GM12878 (cell line): ENCODE results near the gene SYDE2. TPM values are rescaled to one million over a fixed set of nuclear protein-coding genes. Genes with fewer than 3 reads are reported as not detected.

Experiments used
- ATAC-seq: fragments of 200-7000 bp; cut with Tn5 transposase; 3 replicates; pipeline ENCODE4 v1.9.1; 2020; ENCODE audit warnings: mild to moderate bottlenecking, moderate library complexity
- BruUV-seq: library from RNA; stranded (reverse); fragments of 400-500 nt; replicated peaks from 2 replicates; lab custom pipeline; 2021; lab: Mats Ljungman, UMichigan
- CTCF ChIA-PET: fragments of 300-600 bp; sonication (Branson Sonifier 250); formaldehyde crosslinking; extraction: SDS; loops from one replicate; lab custom pipeline; 2021; ENCODE audit warnings: inconsistent platforms; lab: Yijun Ruan, JAX
- POLR2A ChIA-PET: fragments of 350-600 bp; formaldehyde crosslinking; extraction: SDS; loops from one replicate; lab custom pipeline; 2021; ENCODE audit warnings: inconsistent platforms; lab: Charles Lee
- RAD21 ChIA-PET: fragments of 300-600 bp; sonication (Branson Sonifier 250); formaldehyde crosslinking; loops from one replicate; lab custom pipeline; 2023; ENCODE audit warnings: antibody characterized with exemption; ENCODE audit not compliant: unreplicated experiment; lab: Charles Lee
- SMC1A ChIA-PET: fragments of 300-600 bp; sonication (Branson Sonifier 250); formaldehyde crosslinking; loops from one replicate; lab custom pipeline; 2023; ENCODE audit not compliant: unreplicated experiment, uncharacterized antibody; lab: Charles Lee
- DNase-seq: peaks from one replicate; pipeline ENCODE4 v3.0.0-alpha.2; 2011; ENCODE audit warnings: low read depth, low spot score
- FAIRE-seq: peaks from 3 replicates; lab custom pipeline; 2011; peaks lifted over from hg19 to GRCh38; lab: Jason Lieb, UNC
- H2AFZ ChIP-seq: 2 replicates; pipeline ENCODE4 v1.6.0; 2011; ENCODE audit warnings: low read depth, low read length, control low read depth; ENCODE audit not compliant: control insufficient read depth
- H3K27ac ChIP-seq: 2 replicates; pipeline ENCODE4 v1.5.1; 2011; ENCODE audit warnings: control low read depth; ENCODE audit not compliant: control insufficient read depth, insufficient read depth
- H3K27me3 ChIP-seq, 2 experiments: replicated peaks in 1 of 2; 2 replicates each; pipeline versions ENCODE4 v1.6.0 to v1.6.1; 2011; ENCODE audit warnings: low read length in 1 of 2; ENCODE audit not compliant: control insufficient read depth in 2 of 2, insufficient read depth in 2 of 2
- H3K36me3 ChIP-seq, 2 experiments: 2 replicates each; pipeline ENCODE4 v1.5.1; 2011; ENCODE audit warnings: low read length in 1 of 2; ENCODE audit not compliant: control insufficient read depth in 2 of 2, insufficient read depth in 2 of 2
- H3K4me1 ChIP-seq: 2 replicates; pipeline ENCODE4 v1.6.1; 2011; ENCODE audit warnings: mild to moderate bottlenecking, low read length, moderate library complexity, mixed read lengths; ENCODE audit not compliant: control insufficient read depth, insufficient read depth
- H3K4me2 ChIP-seq: 2 replicates; pipeline ENCODE4 v1.6.0; 2011; ENCODE audit warnings: control low read depth; ENCODE audit not compliant: control insufficient read depth, insufficient read depth
- H3K4me3 ChIP-seq: fragments of 200-600 bp; sonication (generic); 2 replicates; pipeline ENCODE4 v1.5.1; 2016
- H3K79me2 ChIP-seq: 2 replicates; pipeline ENCODE4 v1.6.0; 2011; ENCODE audit warnings: low read length; ENCODE audit not compliant: control insufficient read depth, insufficient read depth
- H3K9ac ChIP-seq: 2 replicates; pipeline ENCODE4 v1.8.0; 2011; ENCODE audit warnings: low read length, control low read depth, mixed read lengths; ENCODE audit not compliant: control insufficient read depth, insufficient read depth
- H3K9me3 ChIP-seq: replicated peaks from 3 replicates; pipeline ENCODE4 v1.5.1; 2011; ENCODE audit warnings: mild to moderate bottlenecking, low read length; ENCODE audit not compliant: control insufficient read depth, insufficient read depth
- H4K20me1 ChIP-seq: 2 replicates; pipeline ENCODE4 v1.6.0; 2011; ENCODE audit not compliant: control insufficient read depth, insufficient read depth
- BCL11A ChIP-seq: IDR thresholded peaks from 2 replicates; pipeline ENCODE4 v1.6.1; 2011; ENCODE audit warnings: low read depth, low read length
- BMI1 ChIP-seq: fragments of 450-650 bp; IDR thresholded peaks from 2 replicates; pipeline ENCODE4 v1.6.1; 2016; ENCODE audit warnings: mild to moderate bottlenecking, moderate library complexity, borderline replicate concordance
- EZH2 ChIP-seq: IDR thresholded peaks from 2 replicates; pipeline ENCODE4 v1.6.1; 2012; ENCODE audit warnings: low read depth, mild to moderate bottlenecking, control low read depth, inconsistent platforms, low read length, borderline replicate concordance; ENCODE audit not compliant: control insufficient read depth
- HCFC1 ChIP-seq: fragments of 150-350 bp; IDR thresholded peaks from 2 replicates; pipeline ENCODE4 v1.6.1; 2014; ENCODE audit warnings: low read length
- MEF2B ChIP-seq: fragments of 450-650 bp; IDR thresholded peaks from 2 replicates; pipeline ENCODE4 v1.6.1; 2018; ENCODE audit warnings: mild to moderate bottlenecking, moderate library complexity; ENCODE audit not compliant: partially characterized antibody, poor library complexity, severe bottlenecking
- MYC ChIP-seq: IDR thresholded peaks from 2 replicates; pipeline ENCODE4 v1.6.1; 2011; ENCODE audit warnings: mild to moderate bottlenecking, low read length, moderate library complexity, inconsistent platforms; ENCODE audit not compliant: insufficient read depth, insufficient replicate concordance, insufficient read length, severe bottlenecking
- NBN ChIP-seq: fragments of 450-650 bp; IDR thresholded peaks from 2 replicates; pipeline ENCODE4 v1.6.1; 2016
- NFIC ChIP-seq: IDR thresholded peaks from 2 replicates; pipeline ENCODE4 v1.6.1; 2012; ENCODE audit warnings: low read depth, mild to moderate bottlenecking, inconsistent platforms, low read length, moderate library complexity
- POU2F2 ChIP-seq: IDR thresholded peaks from 3 replicates; pipeline ENCODE4 v1.6.1; 2011; ENCODE audit warnings: low read depth, mild to moderate bottlenecking, low read length, borderline replicate concordance
- SREBF2 ChIP-seq: IDR thresholded peaks from 2 replicates; pipeline ENCODE4 v1.6.1; 2012; ENCODE audit warnings: mild to moderate bottlenecking, low read length
- YBX1 ChIP-seq: fragments of 450-650 bp; IDR thresholded peaks from 2 replicates; pipeline ENCODE4 v1.6.1; 2016; ENCODE audit warnings: antibody characterized with exemption
- ZBTB40 ChIP-seq: fragments of 450-650 bp; IDR thresholded peaks from 2 replicates; pipeline ENCODE4 v1.6.1; 2016; ENCODE audit warnings: mild to moderate bottlenecking, moderate library complexity, borderline replicate concordance
- WGBS: methylation state at CpG from one replicate; pipeline ENCODE4 v1.1.6; 2016; ENCODE audit warnings: low lambda C conversion rate; ENCODE audit not compliant: insufficient replicate concordance, insufficient coverage; ENCODE audit errors: missing lambda C conversion rate; 5-methylcytosine and 5-hydroxymethylcytosine counted together
- in situ Hi-C: fragments of 300-500 bp; cut with MboI; formaldehyde crosslinking; loops from 9 replicates; pipeline ENCODE4 v1.14.3; 2018; ENCODE audit warnings: mixed read lengths
- intact Hi-C: fragments of 100-400 bp; cut with micrococcal nuclease; formaldehyde crosslinking; loops from one replicate; pipeline ENCODE4 v1.14.2; 2022; ENCODE audit not compliant: unreplicated experiment
- polyA plus RNA-seq, 11 experiments: library from polyadenylated mRNA; depleted of rRNA in 4 of 11; unstranded in 6 of 11; stranded (reverse) in 5 of 11; fragments of >200 nt; fragmentation: Nextera tagmentation in 4 of 11; fragmentation: Illumina TruSeq in 1 of 11; extraction: Ambion mirVana in 4 of 11; extraction: Trizol in 1 of 11; gene quantifications; 1 replicate in 1 of 11; 2 replicates in 10 of 11; pipeline versions ENCODE4 v1.2.1 to v1.2.3, GENCODE V29; 2011 to 2016; ENCODE audit warnings: inconsistent platforms in 2 of 11, missing spikeins in 2 of 11, low read depth in 1 of 11
- total RNA-seq, 4 experiments: library from RNA; depleted of rRNA in 3 of 4; stranded (reverse); fragments of >200 nt in 3 of 4; fragmentation: Illumina TruSeq in 1 of 4; extraction: Trizol in 1 of 4; gene quantifications; 2 replicates each; pipeline versions ENCODE4 v1.2.1 to v1.2.3, GENCODE V29; 2013 to 2021
- TF ChIP-seq, protein P1 (sequence below): IDR thresholded peaks from 2 replicates; pipeline ENCODE4 v1.6.1; 2011; ENCODE audit warnings: borderline replicate concordance, low read depth, mild to moderate bottlenecking, moderate library complexity, low read length; ENCODE audit not compliant: insufficient read depth, poor library complexity, severe bottlenecking
- TF ChIP-seq, protein P2 (sequence below): IDR thresholded peaks from 2 replicates; pipeline ENCODE4 v1.6.1; 2011; ENCODE audit warnings: low read depth, mild to moderate bottlenecking, low read length, moderate library complexity, borderline replicate concordance; ENCODE audit errors: extremely low read depth
- TF ChIP-seq, protein P3 (sequence below): fragments of 450-650 bp; IDR thresholded peaks from 2 replicates; pipeline ENCODE4 v1.6.1; 2017; ENCODE audit warnings: antibody characterized with exemption, mild to moderate bottlenecking, moderate library complexity

The SYDE2 gene
- total and polyA plus RNA-seq, 10 of the 15 experiments (the other 5 are each of a cell fraction or from before 2014, with no cell fraction given) = 0.37 to 4.1 (median 1.8) TPM; not detected in 1

- no peaks in the 10 kb centered on the region for H3K36me3 ChIP-seq
- ATAC-seq = no peak
- no peaks in the 10 kb centered on the region for H3K27me3 ChIP-seq
- H3K4me1 ChIP-seq = no peaks in the 10 kb centered on the region; the same call in 1 of the 2 replicates
- in situ Hi-C loops (no loop called here), intact Hi-C loops (no loop called here)
- FAIRE-seq = no peak
- no peaks in the 10 kb centered on the region for H4K20me1 ChIP-seq
- H3K27ac ChIP-seq = no peak overlapping the region
- no peaks in the 10 kb centered on the region for H3K9me3 ChIP-seq
- WGBS = 3% methylated on average over 2 of the region's 2 CpGs
- no TSS peak for BruUV-seq
- SMC1A ChIA-PET = interaction anchor here (0.6 kb wide), 1 partner anchor 90 kb away, joined by 3 read pairs; no protein-coding TSS in a partner anchor
- H3K9ac ChIP-seq = no peak overlapping the region
- peak overlapping the region; percentile 26; the same call in 1 of the 2 replicates for H3K4me2 ChIP-seq
- peaks cover 4% of the 10 kb centered on the region for H3K79me2 ChIP-seq
- RAD21 ChIA-PET = no interaction called here
- no peak for DNase-seq
- POLR2A ChIA-PET = no interaction called here
- CTCF ChIA-PET = no interaction called here
- H2AFZ ChIP-seq = peak overlapping the region; percentile 13; the same call in 1 of the 2 replicates
- no peak overlapping the region for H3K4me3 ChIP-seq
- TF ChIP-seq MYC (no peak), POU2F2 (no peak), ZBTB40 (no peak), HCFC1 (no peak), EZH2 (no peak), NBN (no peak), BCL11A (no peak), SREBF2 (no peak), YBX1 (no peak), NFIC (no peak), MEF2B (no peak), BMI1 (no peak)
- TF ChIP-seq, protein P1, sequence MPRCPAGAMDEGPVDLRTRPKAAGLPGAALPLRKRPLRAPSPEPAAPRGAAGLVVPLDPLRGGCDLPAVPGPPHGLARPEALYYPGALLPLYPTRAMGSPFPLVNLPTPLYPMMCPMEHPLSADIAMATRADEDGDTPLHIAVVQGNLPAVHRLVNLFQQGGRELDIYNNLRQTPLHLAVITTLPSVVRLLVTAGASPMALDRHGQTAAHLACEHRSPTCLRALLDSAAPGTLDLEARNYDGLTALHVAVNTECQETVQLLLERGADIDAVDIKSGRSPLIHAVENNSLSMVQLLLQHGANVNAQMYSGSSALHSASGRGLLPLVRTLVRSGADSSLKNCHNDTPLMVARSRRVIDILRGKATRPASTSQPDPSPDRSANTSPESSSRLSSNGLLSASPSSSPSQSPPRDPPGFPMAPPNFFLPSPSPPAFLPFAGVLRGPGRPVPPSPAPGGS = no peak
- TF ChIP-seq, protein P2, sequence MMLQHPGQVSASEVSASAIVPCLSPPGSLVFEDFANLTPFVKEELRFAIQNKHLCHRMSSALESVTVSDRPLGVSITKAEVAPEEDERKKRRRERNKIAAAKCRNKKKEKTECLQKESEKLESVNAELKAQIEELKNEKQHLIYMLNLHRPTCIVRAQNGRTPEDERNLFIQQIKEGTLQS = no peak
- TF ChIP-seq, protein P3, sequence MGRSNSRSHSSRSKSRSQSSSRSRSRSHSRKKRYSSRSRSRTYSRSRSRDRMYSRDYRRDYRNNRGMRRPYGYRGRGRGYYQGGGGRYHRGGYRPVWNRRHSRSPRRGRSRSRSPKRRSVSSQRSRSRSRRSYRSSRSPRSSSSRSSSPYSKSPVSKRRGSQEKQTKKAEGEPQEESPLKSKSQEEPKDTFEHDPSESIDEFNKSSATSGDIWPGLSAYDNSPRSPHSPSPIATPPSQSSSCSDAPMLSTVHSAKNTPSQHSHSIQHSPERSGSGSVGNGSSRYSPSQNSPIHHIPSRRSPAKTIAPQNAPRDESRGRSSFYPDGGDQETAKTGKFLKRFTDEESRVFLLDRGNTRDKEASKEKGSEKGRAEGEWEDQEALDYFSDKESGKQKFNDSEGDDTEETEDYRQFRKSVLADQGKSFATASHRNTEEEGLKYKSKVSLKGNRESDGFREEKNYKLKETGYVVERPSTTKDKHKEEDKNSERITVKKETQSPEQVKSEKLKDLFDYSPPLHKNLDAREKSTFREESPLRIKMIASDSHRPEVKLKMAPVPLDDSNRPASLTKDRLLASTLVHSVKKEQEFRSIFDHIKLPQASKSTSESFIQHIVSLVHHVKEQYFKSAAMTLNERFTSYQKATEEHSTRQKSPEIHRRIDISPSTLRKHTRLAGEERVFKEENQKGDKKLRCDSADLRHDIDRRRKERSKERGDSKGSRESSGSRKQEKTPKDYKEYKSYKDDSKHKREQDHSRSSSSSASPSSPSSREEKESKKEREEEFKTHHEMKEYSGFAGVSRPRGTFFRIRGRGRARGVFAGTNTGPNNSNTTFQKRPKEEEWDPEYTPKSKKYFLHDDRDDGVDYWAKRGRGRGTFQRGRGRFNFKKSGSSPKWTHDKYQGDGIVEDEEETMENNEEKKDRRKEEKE = no peak
These were observed 5.1 kb downstream of the SYDE2 start for GRCh38 chr1:85195703-85196102.
